Panc1 (cell line): ENCODE data around the gene SRSF4. TPM values are rescaled to one million over a fixed set of nuclear protein-coding genes. Genes with fewer than 3 reads are reported as not detected.

Experiments used
- ATAC-seq: fragments of 200-7000 bp; cut with Tn5 transposase; 2 replicates; pipeline ENCODE4 v1.9.1; 2020; ENCODE audit warnings: mild to moderate bottlenecking, moderate library complexity
- BruUV-seq: library from RNA; stranded (reverse); fragments of 400-500 nt; replicated peaks from 2 replicates; lab custom pipeline; 2021; lab: Mats Ljungman, UMichigan
- CTCF ChIA-PET: fragments of 300-600 bp; sonication (Branson Sonifier 250); formaldehyde crosslinking; loops from one replicate; lab custom pipeline; 2022; ENCODE audit warnings: antibody characterized with exemption; lab: Charles Lee
- POLR2A ChIA-PET: fragments of 300-600 bp; sonication (Branson Sonifier 250); formaldehyde crosslinking; loops from one replicate; lab custom pipeline; 2022; ENCODE audit warnings: antibody characterized with exemption; lab: Charles Lee
- DNase-seq: peaks from one replicate; pipeline ENCODE4 v3.0.0-alpha.2; 2010; ENCODE audit warnings: low read depth, low spot score
- H3K27ac ChIP-seq: 2 replicates; pipeline ENCODE4 v1.5.1; 2011; ENCODE audit warnings: mild to moderate bottlenecking, low read length, inconsistent platforms
- H3K27me3 ChIP-seq: fragments of 200-500 bp; sonication (Bioruptor generic); 2 replicates; pipeline ENCODE4 v1.6.0; 2014; ENCODE audit warnings: low read length, inconsistent platforms; ENCODE audit not compliant: control insufficient read depth, insufficient read depth
- H3K36me3 ChIP-seq: fragments of 200-500 bp; sonication (Bioruptor generic); 2 replicates; pipeline ENCODE4 v1.5.1; 2014; ENCODE audit warnings: inconsistent platforms, mild to moderate bottlenecking, low read length, moderate library complexity; ENCODE audit not compliant: control insufficient read depth, insufficient read depth
- H3K4me1 ChIP-seq: 2 replicates; pipeline ENCODE4 v1.5.1; 2011; ENCODE audit warnings: inconsistent platforms, mild to moderate bottlenecking, low read length, moderate library complexity; ENCODE audit not compliant: control insufficient read depth, insufficient read depth
- H3K4me3 ChIP-seq, 2 experiments: 2 replicates each; pipeline ENCODE4 v1.5.1; 2011 to 2012; ENCODE audit warnings: low read depth in 2 of 2, low read length in 2 of 2, mild to moderate bottlenecking in 2 of 2, inconsistent platforms in 1 of 2, moderate library complexity in 1 of 2
- H3K9me3 ChIP-seq: fragments of 200-500 bp; sonication (Bioruptor generic); 2 replicates; pipeline ENCODE4 v1.5.1; 2014; ENCODE audit warnings: low read depth, mild to moderate bottlenecking, inconsistent platforms, low read length, moderate library complexity; ENCODE audit not compliant: control insufficient read depth, insufficient read depth
- POLR2AphosphoS5 ChIP-seq: IDR thresholded peaks from 2 replicates; pipeline ENCODE4 v1.6.1; 2012; ENCODE audit warnings: mild to moderate bottlenecking, low read depth, low read length, moderate library complexity
- SIN3A ChIP-seq: IDR thresholded peaks from 2 replicates; pipeline ENCODE4 v1.6.1; 2012; ENCODE audit warnings: low read depth, mild to moderate bottlenecking, low read length, moderate library complexity, borderline replicate concordance; ENCODE audit not compliant: insufficient read depth
- TCF7L2 ChIP-seq: IDR thresholded peaks from 2 replicates; pipeline ENCODE4 v1.6.1; 2011; ENCODE audit warnings: mild to moderate bottlenecking, low read depth, low read length, inconsistent platforms
- in situ Hi-C: cut with HindIII; loops from 2 replicates; pipeline ENCODE4 v1.10.0; 2016; ENCODE audit warnings: low sequenced_read_pairs, low pct_unique_long_range_greater_than_20kb
- intact Hi-C: fragments of 100-400 bp; cut with micrococcal nuclease; formaldehyde crosslinking; loops from one replicate; pipeline ENCODE4 v1.10.0; 2022; ENCODE audit not compliant: unreplicated experiment
- total RNA-seq: library from RNA; stranded (reverse); gene quantifications from one replicate; pipeline ENCODE4 v1.2.1, GENCODE V29; 2021; ENCODE audit not compliant: unreplicated experiment
- TF ChIP-seq, protein P1 (sequence below): fragments of 450-650 bp; IDR thresholded peaks from 2 replicates; pipeline ENCODE4 v1.5.1; 2017; ENCODE audit warnings: mild to moderate bottlenecking
- TF ChIP-seq, protein P2 (sequence below), 2 experiments: IDR thresholded peaks; 2 replicates each; pipeline ENCODE4 v1.6.1; 2011 to 2012; ENCODE audit warnings: low read depth in 2 of 2, control low read depth in 1 of 2, low read length in 1 of 2, mild to moderate bottlenecking in 1 of 2, moderate library complexity in 1 of 2; ENCODE audit not compliant: insufficient read depth in 1 of 2

The SRSF4 gene
- total RNA-seq, 1 experiment from 2014 or later: 77.5 TPM

DNA sequence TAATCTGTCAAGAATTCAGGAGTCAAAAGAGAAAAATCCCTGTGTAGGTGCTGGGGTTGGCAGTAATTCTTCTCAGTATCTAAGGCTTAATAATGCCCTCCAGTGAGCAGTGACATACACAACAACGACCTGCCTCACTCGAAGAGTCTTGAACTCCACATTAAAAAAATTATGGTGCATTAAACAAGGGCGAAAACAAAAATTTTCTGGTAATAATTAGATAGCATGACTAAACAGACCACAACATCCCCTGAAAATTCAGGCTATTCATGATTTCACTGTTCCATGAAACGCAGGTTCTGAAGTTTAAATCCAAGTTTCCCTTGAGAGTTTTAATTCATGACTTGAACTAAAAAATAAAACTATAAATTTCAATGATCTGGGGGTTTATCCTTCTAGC, 5.1 kb downstream of the SRSF4 start:
- H3K9me3 ChIP-seq: no peaks in the 10 kb centered on the region
- in situ Hi-C loops: no loop called here
- ChIA-PET CTCF (no interaction called here), POLR2A (no interaction called here)
- no peaks in the 10 kb centered on the region for H3K27me3 ChIP-seq
- H3K36me3 ChIP-seq: peaks cover 8% of the 10 kb centered on the region
- TF ChIP-seq TCF7L2: no peak
- no peak for ATAC-seq
- no peak overlapping the region for H3K4me3 ChIP-seq
- BruUV-seq: TSS peak; percentile 1
- H3K4me1 ChIP-seq: peaks cover 10% of the 10 kb centered on the region
- no peak overlapping the region for H3K27ac ChIP-seq
- no peak for DNase-seq
- intact Hi-C loops: no loop called here

DNA sequence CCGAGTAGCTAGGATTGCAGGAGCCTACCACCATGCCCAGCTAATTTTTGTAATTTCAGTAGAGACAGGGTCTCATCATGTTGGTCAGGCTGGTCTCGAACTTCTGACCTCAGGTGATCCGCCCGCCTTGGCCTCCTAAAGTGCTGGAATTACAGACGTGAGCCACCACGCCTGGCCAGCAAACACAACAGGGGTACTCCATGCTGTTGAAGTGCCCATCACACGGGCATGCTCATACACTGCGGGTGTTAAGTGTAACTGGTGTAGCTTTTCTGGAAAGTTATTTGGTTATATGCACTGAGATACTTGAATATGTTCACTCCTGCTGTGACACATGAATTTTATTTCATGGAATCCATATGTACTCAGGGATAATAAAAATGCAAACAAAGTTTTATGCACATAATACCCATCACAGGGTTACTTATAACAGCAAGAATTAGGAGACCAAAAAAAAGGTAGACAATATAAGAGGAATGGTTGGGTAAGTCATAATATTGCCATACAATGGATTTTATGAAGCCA, 9.2 kb downstream of the SRSF4 start:
- in situ Hi-C loops: no loop called here
- BruUV-seq: no TSS peak
- POLR2A ChIA-PET: interaction anchor here (0.5 kb wide), 1 partner anchor 13 kb away, joined by 6 read pairs; no protein-coding TSS in a partner anchor
- intact Hi-C loops: no loop called here
- Histone ChIP-seq H3K27ac (no peak overlapping the region), H3K9me3 (no peaks in the 10 kb centered on the region), H3K36me3 (peaks cover 2% of the 10 kb centered on the region; the same call in 1 of the 2 replicates), H3K4me3 (no peak overlapping the region), H3K27me3 (no peaks in the 10 kb centered on the region), H3K4me1 (peaks cover 10% of the 10 kb centered on the region; the same call in 1 of the 2 replicates)
- ATAC-seq (no peak), DNase-seq (no peak)
- CTCF ChIA-PET: no interaction called here
- TF ChIP-seq POLR2AphosphoS5 (no peak), TCF7L2 (no peak), SIN3A (no peak)
- TF ChIP-seq, protein P1, sequence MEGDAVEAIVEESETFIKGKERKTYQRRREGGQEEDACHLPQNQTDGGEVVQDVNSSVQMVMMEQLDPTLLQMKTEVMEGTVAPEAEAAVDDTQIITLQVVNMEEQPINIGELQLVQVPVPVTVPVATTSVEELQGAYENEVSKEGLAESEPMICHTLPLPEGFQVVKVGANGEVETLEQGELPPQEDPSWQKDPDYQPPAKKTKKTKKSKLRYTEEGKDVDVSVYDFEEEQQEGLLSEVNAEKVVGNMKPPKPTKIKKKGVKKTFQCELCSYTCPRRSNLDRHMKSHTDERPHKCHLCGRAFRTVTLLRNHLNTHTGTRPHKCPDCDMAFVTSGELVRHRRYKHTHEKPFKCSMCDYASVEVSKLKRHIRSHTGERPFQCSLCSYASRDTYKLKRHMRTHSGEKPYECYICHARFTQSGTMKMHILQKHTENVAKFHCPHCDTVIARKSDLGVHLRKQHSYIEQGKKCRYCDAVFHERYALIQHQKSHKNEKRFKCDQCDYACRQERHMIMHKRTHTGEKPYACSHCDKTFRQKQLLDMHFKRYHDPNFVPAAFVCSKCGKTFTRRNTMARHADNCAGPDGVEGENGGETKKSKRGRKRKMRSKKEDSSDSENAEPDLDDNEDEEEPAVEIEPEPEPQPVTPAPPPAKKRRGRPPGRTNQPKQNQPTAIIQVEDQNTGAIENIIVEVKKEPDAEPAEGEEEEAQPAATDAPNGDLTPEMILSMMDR: no peak
- TF ChIP-seq, protein P2, sequence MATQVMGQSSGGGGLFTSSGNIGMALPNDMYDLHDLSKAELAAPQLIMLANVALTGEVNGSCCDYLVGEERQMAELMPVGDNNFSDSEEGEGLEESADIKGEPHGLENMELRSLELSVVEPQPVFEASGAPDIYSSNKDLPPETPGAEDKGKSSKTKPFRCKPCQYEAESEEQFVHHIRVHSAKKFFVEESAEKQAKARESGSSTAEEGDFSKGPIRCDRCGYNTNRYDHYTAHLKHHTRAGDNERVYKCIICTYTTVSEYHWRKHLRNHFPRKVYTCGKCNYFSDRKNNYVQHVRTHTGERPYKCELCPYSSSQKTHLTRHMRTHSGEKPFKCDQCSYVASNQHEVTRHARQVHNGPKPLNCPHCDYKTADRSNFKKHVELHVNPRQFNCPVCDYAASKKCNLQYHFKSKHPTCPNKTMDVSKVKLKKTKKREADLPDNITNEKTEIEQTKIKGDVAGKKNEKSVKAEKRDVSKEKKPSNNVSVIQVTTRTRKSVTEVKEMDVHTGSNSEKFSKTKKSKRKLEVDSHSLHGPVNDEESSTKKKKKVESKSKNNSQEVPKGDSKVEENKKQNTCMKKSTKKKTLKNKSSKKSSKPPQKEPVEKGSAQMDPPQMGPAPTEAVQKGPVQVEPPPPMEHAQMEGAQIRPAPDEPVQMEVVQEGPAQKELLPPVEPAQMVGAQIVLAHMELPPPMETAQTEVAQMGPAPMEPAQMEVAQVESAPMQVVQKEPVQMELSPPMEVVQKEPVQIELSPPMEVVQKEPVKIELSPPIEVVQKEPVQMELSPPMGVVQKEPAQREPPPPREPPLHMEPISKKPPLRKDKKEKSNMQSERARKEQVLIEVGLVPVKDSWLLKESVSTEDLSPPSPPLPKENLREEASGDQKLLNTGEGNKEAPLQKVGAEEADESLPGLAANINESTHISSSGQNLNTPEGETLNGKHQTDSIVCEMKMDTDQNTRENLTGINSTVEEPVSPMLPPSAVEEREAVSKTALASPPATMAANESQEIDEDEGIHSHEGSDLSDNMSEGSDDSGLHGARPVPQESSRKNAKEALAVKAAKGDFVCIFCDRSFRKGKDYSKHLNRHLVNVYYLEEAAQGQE (IDR thresholded peaks at IDR 0.05; ENCODE audit: insufficient read depth in 1 of 2, low read depth in 2 of 2, low read length in 1 of 2): no peak

DNA sequence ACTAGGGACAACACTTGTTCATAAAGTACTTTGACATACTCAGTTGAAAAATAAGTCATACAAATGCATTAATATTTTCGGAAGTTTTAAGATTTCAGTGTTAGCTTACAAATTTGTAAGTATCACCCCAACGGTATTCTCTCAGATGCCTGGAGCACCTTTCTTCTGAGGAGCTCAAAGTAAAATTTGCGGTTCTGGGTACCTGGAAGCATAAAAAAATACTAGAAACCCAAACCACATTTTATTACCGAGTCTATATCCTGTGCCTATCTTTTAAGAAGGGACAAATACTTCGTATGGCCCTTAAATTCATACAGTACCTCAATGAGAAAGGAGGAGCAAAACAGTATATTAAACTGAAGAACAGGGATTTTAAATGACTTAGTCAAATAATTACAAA, 10.2 kb downstream of the SRSF4 start:
- BruUV-seq: TSS peak; percentile 9
- in situ Hi-C loops: no loop called here
- no peak for DNase-seq
- POLR2A ChIA-PET: interaction anchor here (0.6 to 1.1 kb wide), 2 partner anchors 10 to 574 kb away, joined by 8 to 12 read pairs; partner anchors contain the start of gene SRSF4
- TF ChIP-seq, protein P2 (IDR thresholded peaks at IDR 0.05; ENCODE audit: insufficient read depth in 1 of 2, low read depth in 2 of 2, low read length in 1 of 2): no peak
- TF ChIP-seq, protein P1: no peak
- TF ChIP-seq SIN3A: no peak
- no peak for TF ChIP-seq TCF7L2
- no peak for TF ChIP-seq POLR2AphosphoS5
- Histone ChIP-seq H3K36me3 (peaks cover 2% of the 10 kb centered on the region; the same call in 1 of the 2 replicates), H3K9me3 (no peaks in the 10 kb centered on the region), H3K4me3 (no peak overlapping the region), H3K4me1 (peaks cover 10% of the 10 kb centered on the region; the same call in 1 of the 2 replicates), H3K27me3 (no peaks in the 10 kb centered on the region), H3K27ac (no peak overlapping the region)
- intact Hi-C loops: no loop called here
- ATAC-seq: no peak
- CTCF ChIA-PET: no interaction called here
